MM.1S (cell line): ENCODE results near the gene FANCG.

ENCODE experiments used
- DNase-seq: peaks from one replicate; pipeline ENCODE4 v3.0.0-alpha.2; 2015
- H2AFZ ChIP-seq: fragments of 300-600 bp; sonication (generic); 2 replicates; pipeline ENCODE4 v1.6.0; 2016; ENCODE audit warnings: antibody characterized with exemption, low read length
- H3F3A ChIP-seq: fragments of 300-600 bp; sonication (generic); 2 replicates; pipeline ENCODE4 v1.6.1; 2016; ENCODE audit warnings: mild to moderate bottlenecking, antibody characterized with exemption, low read length, moderate library complexity, mixed read lengths; ENCODE audit not compliant: insufficient read depth
- H3K27ac ChIP-seq: fragments of 300-600 bp; sonication (generic); 2 replicates; pipeline ENCODE4 v1.5.1; 2016; ENCODE audit warnings: mild to moderate bottlenecking, low read length
- H3K27me3 ChIP-seq: fragments of 300-600 bp; sonication (generic); replicated peaks from 2 replicates; pipeline ENCODE4 v1.6.0; 2016; ENCODE audit warnings: low read length; ENCODE audit not compliant: insufficient read depth
- H3K36me3 ChIP-seq: fragments of 300-600 bp; sonication (generic); replicated peaks from 2 replicates; pipeline ENCODE4 v1.6.1; 2016; ENCODE audit warnings: mild to moderate bottlenecking, low read length, mixed read lengths; ENCODE audit not compliant: insufficient read depth
- H3K4me1 ChIP-seq: fragments of 300-600 bp; sonication (generic); 2 replicates; pipeline ENCODE4 v1.6.1; 2016; ENCODE audit warnings: low read length, mixed read lengths
- H3K4me2 ChIP-seq: fragments of 300-600 bp; sonication (generic); 2 replicates; pipeline ENCODE4 v1.6.0; 2016; ENCODE audit warnings: low read depth, low read length
- H3K4me3 ChIP-seq: fragments of 300-600 bp; sonication (generic); 2 replicates; pipeline ENCODE4 v1.5.1; 2016; ENCODE audit warnings: low read length, mixed read lengths
- H3K79me2 ChIP-seq: fragments of 300-600 bp; sonication (generic); 2 replicates; pipeline ENCODE4 v1.6.1; 2016; ENCODE audit warnings: mixed run types, low read length, mixed read lengths
- H3K9ac ChIP-seq: fragments of 300-600 bp; sonication (generic); 2 replicates; pipeline ENCODE4 v1.6.1; 2016; ENCODE audit warnings: low read length, mixed read lengths
- H3K9me2 ChIP-seq: fragments of 300-600 bp; sonication (generic); replicated peaks from 2 replicates; pipeline ENCODE4 v1.6.1; 2016; ENCODE audit warnings: mild to moderate bottlenecking, low read length, mixed read lengths; ENCODE audit not compliant: insufficient read depth
- H3K9me3 ChIP-seq: fragments of 300-600 bp; sonication (generic); replicated peaks from 2 replicates; pipeline ENCODE4 v1.6.1; 2016; ENCODE audit warnings: mild to moderate bottlenecking, low read length, mixed read lengths; ENCODE audit not compliant: insufficient read depth
- H4K20me1 ChIP-seq: fragments of 300-600 bp; sonication (generic); 2 replicates; pipeline ENCODE4 v1.6.1; 2016; ENCODE audit warnings: mild to moderate bottlenecking, low read length, moderate library complexity, mixed read lengths; ENCODE audit not compliant: insufficient read depth
- EZH2 ChIP-seq: fragments of 300-600 bp; sonication (generic); optimal IDR thresholded peaks from 2 replicates; pipeline ENCODE3; 2017; ENCODE audit warnings: low read depth, mild to moderate bottlenecking, antibody characterized with exemption, low read length, mixed read lengths
- EZH2phosphoT487 ChIP-seq: fragments of 300-600 bp; sonication (generic); IDR thresholded peaks from 2 replicates; pipeline ENCODE4 v1.6.1; 2018; ENCODE audit warnings: antibody characterized with exemption, low read length
- TF ChIP-seq, protein P1 (sequence below): fragments of 300-600 bp; sonication (generic); IDR thresholded peaks from 2 replicates; pipeline ENCODE4 v1.5.1; 2016; ENCODE audit warnings: antibody characterized with exemption, low read length, mixed read lengths

Gene FANCG

DNA sequence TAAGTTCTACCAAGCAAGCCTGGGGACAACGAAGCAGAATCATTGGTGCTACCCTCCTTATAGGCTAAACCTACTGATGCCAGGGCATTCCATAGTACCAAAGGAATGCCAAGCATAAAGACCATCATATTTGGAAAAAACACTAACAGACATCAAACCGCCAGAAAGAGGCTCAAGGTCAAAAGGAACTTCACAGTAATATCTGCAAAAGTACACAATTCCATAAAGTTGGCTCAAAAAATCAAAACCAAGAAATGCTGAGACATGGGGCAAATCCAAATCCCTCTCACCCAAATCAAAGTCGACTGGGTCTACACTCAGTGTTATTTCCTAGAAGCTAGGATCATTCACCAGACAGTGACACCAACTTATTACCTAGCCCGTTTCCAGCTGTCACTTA is 10.7 kb downstream of the FANCG start:
- DNase-seq, result no peak
- H3K9me3 ChIP-seq, result no peaks in the 10 kb centered on the region
- H4K20me1 ChIP-seq, result peaks cover 42% of the 10 kb centered on the region
- peaks cover 82% of the 10 kb centered on the region for H3K79me2 ChIP-seq
- no peak overlapping the region for H2AFZ ChIP-seq
- H3K4me1 ChIP-seq, result peaks cover 27% of the 10 kb centered on the region
- H3K27ac ChIP-seq, result peak overlapping the region; percentile 98; the same call in 1 of the 2 replicates
- H3K4me2 ChIP-seq, result peak overlapping the region; percentile 97
- peak overlapping the region; percentile 83 for H3K4me3 ChIP-seq
- H3K27me3 ChIP-seq, result no peaks in the 10 kb centered on the region
- no peaks in the 10 kb centered on the region for H3K9me2 ChIP-seq
- peak overlapping the region; percentile 99; the same call in 1 of the 2 replicates for H3K9ac ChIP-seq
- peaks cover 61% of the 10 kb centered on the region for H3F3A ChIP-seq
- H3K36me3 ChIP-seq, result peaks cover 28% of the 10 kb centered on the region
- TF ChIP-seq, protein P1, sequence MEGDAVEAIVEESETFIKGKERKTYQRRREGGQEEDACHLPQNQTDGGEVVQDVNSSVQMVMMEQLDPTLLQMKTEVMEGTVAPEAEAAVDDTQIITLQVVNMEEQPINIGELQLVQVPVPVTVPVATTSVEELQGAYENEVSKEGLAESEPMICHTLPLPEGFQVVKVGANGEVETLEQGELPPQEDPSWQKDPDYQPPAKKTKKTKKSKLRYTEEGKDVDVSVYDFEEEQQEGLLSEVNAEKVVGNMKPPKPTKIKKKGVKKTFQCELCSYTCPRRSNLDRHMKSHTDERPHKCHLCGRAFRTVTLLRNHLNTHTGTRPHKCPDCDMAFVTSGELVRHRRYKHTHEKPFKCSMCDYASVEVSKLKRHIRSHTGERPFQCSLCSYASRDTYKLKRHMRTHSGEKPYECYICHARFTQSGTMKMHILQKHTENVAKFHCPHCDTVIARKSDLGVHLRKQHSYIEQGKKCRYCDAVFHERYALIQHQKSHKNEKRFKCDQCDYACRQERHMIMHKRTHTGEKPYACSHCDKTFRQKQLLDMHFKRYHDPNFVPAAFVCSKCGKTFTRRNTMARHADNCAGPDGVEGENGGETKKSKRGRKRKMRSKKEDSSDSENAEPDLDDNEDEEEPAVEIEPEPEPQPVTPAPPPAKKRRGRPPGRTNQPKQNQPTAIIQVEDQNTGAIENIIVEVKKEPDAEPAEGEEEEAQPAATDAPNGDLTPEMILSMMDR, result no peak
- no peak for TF ChIP-seq EZH2
- no peak for TF ChIP-seq EZH2phosphoT487

DNA sequence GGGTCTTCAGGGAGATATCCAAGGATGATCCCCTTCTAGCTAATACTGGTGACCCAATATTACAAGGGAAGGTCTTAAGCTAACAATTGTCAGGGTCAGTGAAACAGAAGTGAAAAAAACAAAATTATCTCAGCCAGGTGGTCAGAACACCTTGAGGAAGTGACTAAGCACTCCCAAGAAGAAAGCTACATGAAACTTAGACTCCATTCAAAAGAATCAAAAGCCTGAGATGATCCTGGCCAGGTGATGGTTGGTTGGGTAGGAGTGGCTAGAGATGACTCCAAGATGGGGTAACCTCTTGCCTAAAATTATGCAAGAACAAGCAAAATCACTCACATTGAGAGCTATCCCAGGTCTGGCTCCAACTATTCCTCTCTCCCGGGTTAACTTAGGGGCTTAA is 12.7 kb downstream of the FANCG start:
- Histone ChIP-seq H3K79me2 (peaks cover 99% of the 10 kb centered on the region), H3K4me1 (peaks cover 27% of the 10 kb centered on the region), H3F3A (peaks cover 55% of the 10 kb centered on the region), H3K4me3 (no peak overlapping the region), H3K9ac (peak overlapping the region; percentile 15; the same call in 1 of the 2 replicates), H3K9me2 (no peaks in the 10 kb centered on the region), H3K9me3 (no peaks in the 10 kb centered on the region), H4K20me1 (peaks cover 48% of the 10 kb centered on the region), H2AFZ (no peak overlapping the region), H3K27ac (peak overlapping the region; percentile 98), H3K27me3 (no peaks in the 10 kb centered on the region), H3K4me2 (peak overlapping the region; percentile 97), H3K36me3 (peaks cover 48% of the 10 kb centered on the region)
- peak; percentile 81 for DNase-seq
- TF ChIP-seq EZH2, result no peak
- TF ChIP-seq EZH2phosphoT487, result no peak
- TF ChIP-seq, protein P1, result no peak

DNA sequence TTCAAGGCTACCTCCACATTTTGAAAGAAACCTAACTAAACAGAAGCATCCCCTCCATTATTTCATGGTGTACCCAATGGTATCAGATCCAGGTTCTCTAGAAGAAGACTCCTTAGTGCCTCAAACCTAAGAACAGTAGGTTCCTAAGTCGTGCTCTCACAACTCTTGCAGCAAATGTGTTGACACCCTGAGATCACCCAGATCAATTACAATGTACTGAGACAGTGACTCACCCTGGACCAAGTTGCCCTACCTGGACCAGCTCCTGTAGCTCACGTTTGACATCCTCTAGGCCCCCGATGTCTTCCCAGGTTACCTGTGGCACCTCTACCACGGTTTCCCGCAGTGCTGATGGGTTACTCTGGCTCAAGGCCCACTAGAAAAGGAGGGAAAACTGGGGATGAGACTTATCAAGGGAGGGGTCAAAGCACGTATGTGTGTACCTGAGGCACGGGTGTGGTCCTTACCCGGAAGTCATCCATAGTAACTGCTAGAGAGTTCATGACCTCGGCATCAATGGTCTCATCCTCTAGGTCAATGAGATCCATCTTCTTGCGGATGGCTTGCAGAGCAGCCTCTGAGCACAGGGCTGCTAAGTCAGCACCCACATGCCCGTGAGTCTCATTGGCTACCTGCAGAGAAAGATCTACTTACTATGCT is 19.1 kb downstream of the FANCG start:
- no peak overlapping the region for H3K9ac ChIP-seq
- H3F3A ChIP-seq, result peaks cover 32% of the 10 kb centered on the region
- no peak overlapping the region for H3K4me2 ChIP-seq
- no peaks in the 10 kb centered on the region for H3K9me3 ChIP-seq
- no peak for DNase-seq
- H3K27ac ChIP-seq, result no peak overlapping the region
- H3K27me3 ChIP-seq, result no peaks in the 10 kb centered on the region
- H3K9me2 ChIP-seq, result no peaks in the 10 kb centered on the region
- H3K36me3 ChIP-seq, result peaks cover 83% of the 10 kb centered on the region
- no peak overlapping the region for H3K4me3 ChIP-seq
- H3K79me2 ChIP-seq, result peaks cover 88% of the 10 kb centered on the region
- no peaks in the 10 kb centered on the region for H3K4me1 ChIP-seq
- no peak overlapping the region for H2AFZ ChIP-seq
- TF ChIP-seq, protein P1, result no peak
- no peak for TF ChIP-seq EZH2
- no peak for TF ChIP-seq EZH2phosphoT487
- H4K20me1 ChIP-seq, result peaks cover 23% of the 10 kb centered on the region
